ENCODE measurements around the gene SLC29A1. TPM values are rescaled to one million over a fixed set of nuclear protein-coding genes. Genes with fewer than 3 reads are reported as not detected.
A peak's percentile ranks its signal among the peaks of the same experiment; 100 is the strongest.

Gene SLC29A1
- total and polyA plus RNA-seq, 4 donors = 15.1 to 67.2 (median 16.7) TPM

DNA sequence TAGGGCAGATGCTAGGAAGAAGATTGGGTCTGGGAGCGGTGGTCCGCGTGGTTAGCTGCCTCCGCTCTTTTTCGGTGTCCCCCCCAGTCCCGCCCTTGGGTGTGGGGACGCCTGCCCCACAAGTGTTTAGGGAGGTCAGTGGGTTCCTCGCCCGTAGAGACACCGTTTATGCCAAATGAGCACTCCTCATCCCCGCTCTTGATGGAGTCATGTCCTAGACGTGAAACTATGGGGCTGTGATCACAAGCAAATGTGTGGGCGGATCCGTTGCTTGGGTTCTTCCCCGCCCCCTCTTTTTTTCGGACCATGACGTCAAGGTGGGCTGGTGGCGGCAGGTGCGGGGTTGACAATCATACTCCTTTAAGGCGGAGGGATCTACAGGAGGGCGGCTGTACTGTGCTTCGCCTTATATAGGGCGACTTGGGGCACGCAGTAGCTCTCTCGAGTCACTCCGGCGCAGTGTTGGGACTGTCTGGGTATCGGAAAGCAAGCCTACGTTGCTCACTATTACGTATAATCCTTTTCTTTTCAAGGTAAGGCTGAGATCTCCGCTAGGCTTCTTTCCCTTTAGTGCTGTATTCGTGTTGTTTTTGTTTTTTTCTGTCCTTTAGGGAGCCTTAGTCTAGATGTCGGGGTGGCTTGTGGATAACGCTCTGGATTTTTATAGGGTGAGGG is 23.4 kb downstream of the SLC29A1 start, which contains the start of gene HSP90AB1:
Gene HSP90AB1, plus strand, starts transcription at position 439 of the 675 bp plus-strand sequence. CDS start 1,529 bp downstream, outside the sequence.
- TF ChIP-seq, protein P1, sequence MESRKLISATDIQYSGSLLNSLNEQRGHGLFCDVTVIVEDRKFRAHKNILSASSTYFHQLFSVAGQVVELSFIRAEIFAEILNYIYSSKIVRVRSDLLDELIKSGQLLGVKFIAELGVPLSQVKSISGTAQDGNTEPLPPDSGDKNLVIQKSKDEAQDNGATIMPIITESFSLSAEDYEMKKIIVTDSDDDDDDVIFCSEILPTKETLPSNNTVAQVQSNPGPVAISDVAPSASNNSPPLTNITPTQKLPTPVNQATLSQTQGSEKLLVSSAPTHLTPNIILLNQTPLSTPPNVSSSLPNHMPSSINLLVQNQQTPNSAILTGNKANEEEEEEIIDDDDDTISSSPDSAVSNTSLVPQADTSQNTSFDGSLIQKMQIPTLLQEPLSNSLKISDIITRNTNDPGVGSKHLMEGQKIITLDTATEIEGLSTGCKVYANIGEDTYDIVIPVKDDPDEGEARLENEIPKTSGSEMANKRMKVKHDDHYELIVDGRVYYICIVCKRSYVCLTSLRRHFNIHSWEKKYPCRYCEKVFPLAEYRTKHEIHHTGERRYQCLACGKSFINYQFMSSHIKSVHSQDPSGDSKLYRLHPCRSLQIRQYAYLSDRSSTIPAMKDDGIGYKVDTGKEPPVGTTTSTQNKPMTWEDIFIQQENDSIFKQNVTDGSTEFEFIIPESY (IDR thresholded peaks at IDR 0.05) = peak; percentile 68
- TF ChIP-seq HNF4G (IDR thresholded peaks at IDR 0.05) = no peak
- TF ChIP-seq, protein P2, sequence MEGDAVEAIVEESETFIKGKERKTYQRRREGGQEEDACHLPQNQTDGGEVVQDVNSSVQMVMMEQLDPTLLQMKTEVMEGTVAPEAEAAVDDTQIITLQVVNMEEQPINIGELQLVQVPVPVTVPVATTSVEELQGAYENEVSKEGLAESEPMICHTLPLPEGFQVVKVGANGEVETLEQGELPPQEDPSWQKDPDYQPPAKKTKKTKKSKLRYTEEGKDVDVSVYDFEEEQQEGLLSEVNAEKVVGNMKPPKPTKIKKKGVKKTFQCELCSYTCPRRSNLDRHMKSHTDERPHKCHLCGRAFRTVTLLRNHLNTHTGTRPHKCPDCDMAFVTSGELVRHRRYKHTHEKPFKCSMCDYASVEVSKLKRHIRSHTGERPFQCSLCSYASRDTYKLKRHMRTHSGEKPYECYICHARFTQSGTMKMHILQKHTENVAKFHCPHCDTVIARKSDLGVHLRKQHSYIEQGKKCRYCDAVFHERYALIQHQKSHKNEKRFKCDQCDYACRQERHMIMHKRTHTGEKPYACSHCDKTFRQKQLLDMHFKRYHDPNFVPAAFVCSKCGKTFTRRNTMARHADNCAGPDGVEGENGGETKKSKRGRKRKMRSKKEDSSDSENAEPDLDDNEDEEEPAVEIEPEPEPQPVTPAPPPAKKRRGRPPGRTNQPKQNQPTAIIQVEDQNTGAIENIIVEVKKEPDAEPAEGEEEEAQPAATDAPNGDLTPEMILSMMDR (IDR thresholded peaks at IDR 0.05; ENCODE audit: low read depth, low read length, missing input control) = no peak
- TF ChIP-seq REST (IDR thresholded peaks at IDR 0.05) = peak; percentile 97
- TF ChIP-seq FOXA1 (IDR thresholded peaks at IDR 0.05) = no peak
- peak in 1 of 2 donors; percentile 13 for TF ChIP-seq RAD21 (IDR thresholded peaks at IDR 0.05)
- peak; percentile 57 to 72 for TF ChIP-seq JUND (IDR thresholded peaks at IDR 0.05)
- peak; percentile 24 to 33 for TF ChIP-seq RXRA (IDR thresholded peaks at IDR 0.05)
- TF ChIP-seq HNF4A (conservative IDR thresholded peaks at IDR 0.05) = peak; percentile 12 to 18
- peak; percentile 100 for TF ChIP-seq TAF1 (conservative IDR thresholded peaks at IDR 0.05)
- TF ChIP-seq MAX (IDR thresholded peaks at IDR 0.05) = peak; percentile 98
- TF ChIP-seq YY1 (IDR thresholded peaks at IDR 0.05) = peak; percentile 13
- TF ChIP-seq EGR1 (IDR thresholded peaks at IDR 0.05; ENCODE audit: low read depth in 2 of 2) = peak; percentile 98 to 99
- peak; percentile 77 for TF ChIP-seq SP1 (IDR thresholded peaks at IDR 0.05)
- TF ChIP-seq, protein P3, sequence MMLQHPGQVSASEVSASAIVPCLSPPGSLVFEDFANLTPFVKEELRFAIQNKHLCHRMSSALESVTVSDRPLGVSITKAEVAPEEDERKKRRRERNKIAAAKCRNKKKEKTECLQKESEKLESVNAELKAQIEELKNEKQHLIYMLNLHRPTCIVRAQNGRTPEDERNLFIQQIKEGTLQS (IDR thresholded peaks at IDR 0.05) = peak; percentile 54
- TF ChIP-seq GABPA (IDR thresholded peaks at IDR 0.05 in 1 of 2, conservative IDR thresholded peaks at IDR 0.05 in 1 of 2) = no peak
- peak; percentile 29 for TF ChIP-seq FOXA2 (IDR thresholded peaks at IDR 0.05)
- peak; percentile 19 for TF ChIP-seq NR2F2 (IDR thresholded peaks at IDR 0.05)
- Histone ChIP-seq H3K4me1 (ENCODE audit: control insufficient read depth in 4 of 4, insufficient read depth in 4 of 4, low read length in 3 of 4) (peaks cover 5 to 25% (median 21%) of the 10 kb centered on the region in 4 donors), H3K27ac (ENCODE audit: low read depth in 1 of 2, low read length in 2 of 2) (peak within 1 kb of the TSS; percentile 99 to 100)

More for the DNA sequence above, 23.4 kb downstream of the SLC29A1 start, which contains the start of gene HSP90AB1:
- H3K9me3 ChIP-seq (ENCODE audit: control insufficient read depth in 4 of 4, low read length in 3 of 4) = no peaks in the 10 kb centered on the region
- under 1% methylated on average over 34 of the region's 34 CpGs for WGBS
- peak; percentile 94 for DNase-seq (ENCODE audit: low spot score)
- peak within 1 kb of the TSS; percentile 93 to 100 for H3K9ac ChIP-seq (ENCODE audit: low read depth in 1 of 2, low read length in 2 of 2)
- H3K4me3 ChIP-seq (ENCODE audit: low read depth in 1 of 3, low read length in 3 of 3) = peak within 1 kb of the TSS; percentile 74 to 88 (median 83)
- peaks cover 2 to 31% (median 26%) of the 10 kb centered on the region in 4 donors for H3K36me3 ChIP-seq (ENCODE audit: control insufficient read depth in 4 of 4, insufficient read depth in 3 of 4, low read depth in 1 of 4, low read length in 3 of 4)
- no peaks in the 10 kb centered on the region for H3K27me3 ChIP-seq (ENCODE audit: control insufficient read depth in 4 of 4, insufficient read depth in 4 of 4, low read length in 3 of 4)
